Muscle of arm (tissue), 12 donors: Measurements from ENCODE around the gene UVRAG. TPM values are rescaled to one million over a fixed set of nuclear protein-coding genes. Genes with fewer than 3 reads are reported as not detected.
"Not testable (repeated sequence)": the region's sequence is repeated elsewhere in the genome, so short reads cannot be mapped to it uniquely, and the experiment has no call there.

Experiments
- DNase-seq: peaks from one replicate; pipeline ENCODE4 v3.0.0-alpha.2; 2013
- polyA plus RNA-seq, 12 donors: library from polyadenylated mRNA; unstranded; fragments of 120-200 nt; gene quantifications; one replicate each; pipeline ENCODE4 v1.2.1, GENCODE V29; 2013; ENCODE audit not compliant: insufficient read length in 12 of 12

The UVRAG gene
- polyA plus RNA-seq, 12 donors, result 8.4 to 15.8 (median 10.8) TPM; not detected in 1

- DNase-seq, result no peak
These were observed 234.5 kb downstream of the UVRAG start for GRCh38 chr11:76049511-76049910.

- no peak for DNase-seq
These were observed 236.9 kb downstream of the UVRAG start for GRCh38 chr11:76051937-76052336.

- no peak for DNase-seq
These were observed 239.3 kb downstream of the UVRAG start for GRCh38 chr11:76054330-76054729.

GRCh38 chr11:76056876-76057275 lies 241.9 kb downstream of the UVRAG start:
- DNase-seq, result no peak

- not testable (repeated sequence) for DNase-seq
These were observed 245.5 kb downstream of the UVRAG start for GRCh38 chr11:76060475-76061036.

- no peak for DNase-seq
These were observed 247.7 kb downstream of the UVRAG start for GRCh38 chr11:76062733-76063132.

- DNase-seq, result no peak
These were observed 249.2 kb downstream of the UVRAG start for GRCh38 chr11:76064192-76064591.

- no peak for DNase-seq
These were observed 252.1 kb downstream of the UVRAG start for GRCh38 chr11:76067099-76067498.

GRCh38 chr11:76069001-76069400 lies 254.0 kb downstream of the UVRAG start:
- no peak for DNase-seq

- no peak for DNase-seq
These were observed 256.1 kb downstream of the UVRAG start for GRCh38 chr11:76071090-76071489.

- peak; percentile 64 for DNase-seq
These were observed 258.7 kb downstream of the UVRAG start for GRCh38 chr11:76073724-76074123.

- peak; percentile 42 for DNase-seq
These were observed 259.4 kb downstream of the UVRAG start for GRCh38 chr11:76074148-76075095.

GRCh38 chr11:76075716-76076115 lies 260.7 kb downstream of the UVRAG start:
- peak; percentile 15 for DNase-seq

GRCh38 chr11:76076253-76076652 lies 261.2 kb downstream of the UVRAG start:
- DNase-seq, result not testable (repeated sequence)

GRCh38 chr11:76076749-76077148 lies 261.7 kb downstream of the UVRAG start:
- DNase-seq, result no peak

GRCh38 chr11:76077575-76078150 lies 262.7 kb downstream of the UVRAG start:
- no peak for DNase-seq

GRCh38 chr11:76081084-76081483 lies 266.1 kb downstream of the UVRAG start:
- not testable (repeated sequence) for DNase-seq

GRCh38 chr11:76083563-76084451 lies 268.8 kb downstream of the UVRAG start:
- no peak for DNase-seq

GRCh38 chr11:76085270-76085669 lies 270.3 kb downstream of the UVRAG start:
- DNase-seq, result no peak

- DNase-seq, result no peak
These were observed 272.0 kb downstream of the UVRAG start for GRCh38 chr11:76086743-76087635.

- no peak for DNase-seq
These were observed 272.7 kb downstream of the UVRAG start for GRCh38 chr11:76087749-76088148.
